ENCODE data around the gene UBASH3B.

- no peak for TF ChIP-seq SIN3A (IDR thresholded peaks at IDR 0.05; ENCODE audit: borderline replicate concordance, insufficient read depth, low read length)
- no peak for TF ChIP-seq REST (IDR thresholded peaks at IDR 0.05; ENCODE audit: insufficient read depth in 1 of 2, low read depth in 2 of 2, low read length in 2 of 2)
- TF ChIP-seq POLR2AphosphoS5 (IDR thresholded peaks at IDR 0.05; ENCODE audit: low read depth, low read length) = no peak; the same call in 1 of the 2 replicates
- no peak for TF ChIP-seq TAF1 (IDR thresholded peaks at IDR 0.05; ENCODE audit: borderline replicate concordance, insufficient read depth, low read length)
These were observed 140.7 kb downstream of the UBASH3B start for GRCh38 chr11:122796128-122796717.

All from PFSK-1 (cell line).